ENCODE results near the gene OR4N5.
"Not testable (repeated sequence)": the region's sequence is repeated elsewhere in the genome, so short reads cannot be mapped to it uniquely, and the experiment has no call there.

Gene OR4N5, protein sequence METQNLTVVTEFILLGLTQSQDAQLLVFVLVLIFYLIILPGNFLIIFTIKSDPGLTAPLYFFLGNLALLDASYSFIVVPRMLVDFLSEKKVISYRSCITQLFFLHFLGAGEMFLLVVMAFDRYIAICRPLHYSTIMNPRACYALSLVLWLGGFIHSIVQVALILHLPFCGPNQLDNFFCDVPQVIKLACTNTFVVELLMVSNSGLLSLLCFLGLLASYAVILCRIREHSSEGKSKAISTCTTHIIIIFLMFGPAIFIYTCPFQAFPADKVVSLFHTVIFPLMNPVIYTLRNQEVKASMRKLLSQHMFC

GRCh38 chr14:20138520-20138919 lies at the start of gene OR4N5:
TSS of gene OR4N5 (plus strand) at chr14:20138820. CDS start at chr14:20143736, 4,916 bp downstream.
- DNase-seq = no peak

GRCh38 chr14:20092050-20092449 lies 46.6 kb upstream of the OR4N5 start:
- DNase-seq = no peak

DNA sequence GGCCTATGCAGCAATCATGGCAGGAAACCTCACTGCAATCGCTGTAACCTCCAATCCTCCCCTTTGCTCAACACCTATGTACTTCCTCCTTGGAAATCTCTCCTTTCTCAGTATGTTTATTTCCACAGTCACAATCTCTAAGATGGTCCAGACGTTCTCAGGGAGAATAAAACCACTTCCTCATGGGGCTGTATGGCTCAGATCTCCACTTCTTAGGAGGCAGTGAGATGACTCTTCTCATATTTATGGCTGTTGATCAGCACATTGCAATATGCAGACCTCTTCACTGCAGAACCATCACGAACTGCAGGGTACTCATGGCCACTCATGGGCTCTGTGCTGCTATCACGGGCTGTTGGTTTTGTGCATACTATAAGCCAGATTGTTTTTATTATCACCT lies 45.2 kb upstream of the OR4N5 start:
- no peak for DNase-seq

DNA sequence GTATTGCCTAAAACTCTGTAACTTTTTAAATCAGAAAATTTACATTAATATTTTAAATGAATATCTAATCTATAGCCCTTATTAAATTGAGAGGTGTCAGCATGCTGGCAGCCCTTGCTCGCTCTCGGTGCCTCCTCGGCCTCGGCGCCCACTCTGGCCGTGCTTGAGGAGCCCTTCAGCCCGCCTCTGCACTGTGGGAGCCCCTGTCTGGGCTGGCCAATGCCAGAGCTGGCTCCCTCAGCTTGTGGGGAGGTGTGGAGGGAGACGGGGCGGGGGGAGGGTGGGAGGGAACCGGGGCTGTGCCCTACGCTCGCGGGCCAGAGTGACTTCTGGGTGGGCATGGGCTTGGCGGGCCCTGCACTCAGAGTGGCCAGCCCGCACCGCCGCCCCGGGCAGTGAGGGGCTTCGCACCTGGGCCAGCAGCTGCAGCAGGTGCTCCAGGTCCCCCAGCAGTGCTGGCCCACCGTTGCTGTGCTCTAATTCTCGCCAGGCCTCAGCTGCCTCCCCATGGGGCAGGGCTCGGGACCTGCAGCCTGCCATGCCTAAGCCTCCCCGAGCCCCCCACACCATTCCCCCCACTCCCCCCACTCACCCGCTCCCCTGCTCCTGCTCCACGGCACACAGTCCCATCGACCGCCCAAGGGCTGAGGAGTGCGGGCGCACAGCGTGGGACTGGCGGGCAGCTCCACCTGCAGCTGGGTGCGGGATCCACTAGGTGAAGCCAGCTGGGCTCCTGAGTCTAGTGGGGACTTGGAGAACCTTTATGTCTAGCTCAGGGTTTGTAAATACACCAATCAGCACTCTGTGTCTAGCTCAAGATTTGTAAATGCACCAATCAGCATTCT lies 39.5 kb upstream of the OR4N5 start:
- DNase-seq = not testable (repeated sequence)

GRCh38 chr14:20110438-20110837 lies 28.2 kb upstream of the OR4N5 start, which contains the start of gene OR4K17:
TSS of gene OR4K17 (plus strand) at chr14:20110739. CDS start at chr14:20117500, 6,761 bp downstream.
- no peak for DNase-seq

DNA sequence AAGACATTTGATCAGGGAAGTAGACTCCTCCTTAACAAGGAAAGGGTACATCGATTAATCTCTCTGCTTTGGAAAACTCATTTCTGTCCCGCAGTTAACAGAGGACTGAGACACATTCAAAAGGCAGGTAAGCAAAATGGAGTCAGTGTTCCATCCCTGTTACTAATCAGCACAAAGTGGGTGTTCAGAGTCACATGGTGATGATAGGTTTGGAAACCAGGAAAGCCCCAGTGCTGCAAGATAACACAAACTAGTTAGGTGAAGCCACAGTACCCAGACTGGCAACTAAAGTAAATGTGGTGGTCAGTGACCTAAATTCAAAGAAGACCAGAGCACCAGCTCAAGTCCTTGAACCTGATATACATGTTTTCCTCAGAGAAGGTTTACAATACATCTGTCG lies 26.3 kb upstream of the OR4N5 start:
- DNase-seq = no peak

DNA sequence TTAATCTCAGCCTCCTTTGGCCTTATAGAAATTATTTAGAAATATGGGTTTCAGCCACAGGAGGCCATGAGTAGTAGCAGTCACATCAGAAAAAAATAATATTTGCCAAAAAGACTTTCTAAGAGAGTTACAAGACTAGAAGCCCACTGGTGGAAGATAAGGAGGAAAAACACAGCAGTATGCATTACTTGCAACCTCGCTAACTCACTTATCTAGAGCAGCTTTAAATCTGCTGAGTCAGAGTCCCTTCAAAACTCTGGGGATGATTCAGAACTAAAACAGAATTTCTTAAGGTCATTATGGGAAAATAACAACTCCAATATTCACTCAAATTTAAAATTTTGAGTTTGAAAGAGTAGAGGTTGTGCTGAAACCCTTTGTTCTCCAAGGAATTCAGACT lies 21.9 kb upstream of the OR4N5 start:
- DNase-seq = no peak

DNA sequence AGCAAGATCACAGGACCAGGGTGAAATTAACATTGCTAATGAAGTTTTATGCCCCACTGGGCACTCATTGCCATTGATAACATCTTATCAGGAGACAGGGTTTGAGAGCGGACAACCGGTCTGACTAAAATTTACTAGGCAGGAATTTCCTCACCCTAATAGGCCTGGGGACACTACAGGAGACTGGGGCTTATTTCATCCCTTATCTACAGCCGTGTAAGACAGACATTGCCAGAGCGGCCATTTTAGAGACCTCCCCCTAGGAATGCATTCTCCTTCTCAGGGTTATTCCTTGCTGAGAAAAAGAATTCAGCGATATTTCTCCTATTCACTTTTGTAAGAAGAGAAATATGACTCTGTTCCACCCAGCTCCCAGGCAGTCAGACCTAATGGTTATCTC lies 19.8 kb upstream of the OR4N5 start:
- no peak for DNase-seq

DNA sequence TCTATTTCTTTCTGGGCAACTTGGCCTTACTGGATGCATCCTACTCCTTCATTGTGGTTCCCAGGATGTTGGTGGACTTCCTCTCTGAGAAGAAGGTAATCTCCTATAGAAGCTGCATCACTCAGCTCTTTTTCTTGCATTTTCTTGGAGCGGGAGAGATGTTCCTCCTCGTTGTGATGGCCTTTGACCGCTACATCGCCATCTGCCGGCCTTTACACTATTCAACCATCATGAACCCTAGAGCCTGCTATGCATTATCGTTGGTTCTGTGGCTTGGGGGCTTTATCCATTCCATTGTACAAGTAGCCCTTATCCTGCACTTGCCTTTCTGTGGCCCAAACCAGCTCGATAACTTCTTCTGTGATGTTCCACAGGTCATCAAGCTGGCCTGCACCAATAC lies 5.3 kb downstream of the OR4N5 start:
- DNase-seq = no peak

GRCh38 chr14:20144820-20145219 lies 6.2 kb downstream of the OR4N5 start:
- no peak for DNase-seq

- no peak for DNase-seq
Measured at GRCh38 chr14:20164462-20164861, 25.8 kb downstream of the OR4N5 start.

GRCh38 chr14:20167091-20167490 lies 28.5 kb downstream of the OR4N5 start:
- DNase-seq = no peak

DNA sequence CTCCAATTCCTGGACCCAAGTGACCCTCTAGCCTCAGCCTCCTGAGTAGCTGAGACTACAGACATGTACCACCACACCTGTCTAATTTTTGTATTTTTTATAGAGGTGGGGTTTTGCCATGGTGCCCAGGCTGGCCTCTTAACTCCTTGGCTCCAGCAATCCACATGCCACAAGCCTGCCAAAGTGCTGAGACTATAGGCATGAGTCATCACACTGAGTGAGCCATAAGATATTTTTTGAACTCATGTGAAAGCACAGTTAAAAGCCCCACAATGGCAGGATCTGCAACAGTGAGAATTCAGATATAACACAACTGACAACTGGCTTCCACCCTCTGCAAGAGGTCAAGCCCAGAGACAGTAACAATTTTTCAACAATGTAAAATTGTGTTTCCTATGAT lies 31.2 kb downstream of the OR4N5 start:
- not testable (repeated sequence) for DNase-seq

DNA sequence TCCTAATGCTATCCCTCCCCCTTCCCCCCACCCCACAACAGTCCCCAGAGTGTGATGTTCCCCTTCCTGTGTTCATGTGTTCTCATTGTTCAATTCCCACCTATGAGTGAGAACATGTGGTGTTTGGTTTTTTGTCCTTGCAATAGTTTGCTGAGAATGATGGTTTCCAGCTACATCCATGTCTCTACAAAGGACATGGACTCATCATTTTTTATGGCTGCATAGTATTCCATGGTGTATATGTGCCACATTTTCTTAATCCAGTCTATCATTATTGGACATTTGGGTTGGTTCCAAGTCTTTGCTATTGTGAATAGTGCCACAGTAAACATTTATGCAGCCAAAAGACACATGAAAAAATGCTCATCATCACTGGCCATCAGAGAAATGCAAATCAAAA lies 35.6 kb downstream of the OR4N5 start:
- DNase-seq = not testable (repeated sequence)

DNA sequence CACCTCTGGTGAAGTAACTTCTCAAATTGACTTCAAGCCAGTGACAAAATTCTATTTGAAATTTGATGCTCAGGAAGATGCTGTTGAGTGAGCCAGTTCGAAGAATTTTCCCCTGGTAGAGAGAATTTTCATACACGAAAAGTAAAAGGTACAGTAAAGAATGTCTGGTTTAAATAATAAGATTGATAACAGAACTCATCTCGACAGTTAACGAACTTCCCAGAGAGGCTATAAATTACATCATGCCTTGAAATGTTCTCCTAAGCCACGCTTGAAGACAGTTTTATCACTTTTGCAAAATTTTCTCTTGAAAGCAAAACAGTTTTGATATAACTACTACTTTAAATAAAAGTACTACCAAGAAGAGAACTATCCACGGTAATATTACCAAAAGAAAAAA lies 37.7 kb downstream of the OR4N5 start:
- no peak for DNase-seq

DNA sequence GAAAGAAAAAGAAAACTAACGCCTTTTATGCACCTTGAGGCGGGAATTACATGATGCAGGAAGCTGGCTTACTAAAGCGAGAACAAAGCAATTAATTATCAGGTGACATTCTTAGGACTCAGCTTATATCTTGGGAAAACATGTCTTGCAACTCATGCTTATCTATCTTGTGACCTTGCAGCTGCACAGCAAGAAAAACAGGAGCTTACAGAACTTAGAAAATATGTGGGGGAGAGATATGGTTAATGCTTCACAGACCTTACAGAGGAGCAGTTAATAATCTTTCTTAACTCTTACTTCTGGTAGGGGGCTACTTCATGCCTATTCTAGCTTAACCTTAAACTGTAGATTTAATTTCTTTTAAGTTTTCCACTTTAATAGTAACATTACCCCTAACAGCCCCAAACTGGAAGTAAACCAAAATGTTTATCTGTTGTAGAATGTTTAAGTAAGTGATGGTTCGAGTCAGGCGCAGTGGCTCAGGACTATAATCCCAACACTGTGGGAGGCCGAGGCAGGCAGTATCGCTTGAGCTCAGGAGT lies 38.9 kb downstream of the OR4N5 start:
- no peak for DNase-seq

GRCh38 chr14:20179218-20179617 lies 40.6 kb downstream of the OR4N5 start:
- DNase-seq = no peak

DNA sequence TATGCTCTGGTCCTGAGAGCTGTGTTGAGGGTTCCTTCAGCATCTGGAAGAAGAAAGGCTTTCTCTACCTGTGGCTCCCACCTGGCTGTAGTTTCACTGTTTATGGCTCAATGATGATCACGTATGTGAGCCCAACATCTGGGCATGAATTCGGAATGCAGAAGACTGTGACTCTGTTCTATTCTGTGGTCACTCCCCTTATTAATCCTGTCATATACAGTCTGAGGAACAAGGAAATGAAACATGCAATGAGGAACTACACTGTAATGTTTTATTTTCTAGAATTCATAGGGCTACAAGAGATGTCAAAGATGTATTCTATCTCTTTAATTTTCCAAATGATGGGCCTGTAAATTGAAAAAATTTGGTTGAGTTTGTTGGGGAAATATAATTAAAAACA lies 41.3 kb downstream of the OR4N5 start:
- no peak for DNase-seq

DNA sequence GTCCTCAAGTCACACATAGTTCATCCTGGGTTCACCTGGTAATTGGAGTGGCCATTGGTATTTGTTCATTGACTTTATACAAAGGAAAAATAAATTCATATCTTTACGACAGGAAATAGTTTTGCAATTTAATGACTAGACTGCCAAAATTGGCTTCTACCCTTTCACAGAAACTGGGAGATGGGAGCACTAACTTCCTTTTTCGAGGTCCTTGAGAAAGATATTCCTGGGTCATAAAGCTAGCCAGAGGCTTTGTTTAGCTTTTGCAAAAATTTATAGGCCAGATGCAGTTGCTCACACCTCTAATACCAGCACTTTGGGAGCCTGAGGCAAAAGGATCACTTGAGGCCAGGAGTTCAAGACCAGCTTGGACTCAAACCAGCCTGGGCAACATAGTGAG lies 41.9 kb downstream of the OR4N5 start:
- DNase-seq = no peak

DNA sequence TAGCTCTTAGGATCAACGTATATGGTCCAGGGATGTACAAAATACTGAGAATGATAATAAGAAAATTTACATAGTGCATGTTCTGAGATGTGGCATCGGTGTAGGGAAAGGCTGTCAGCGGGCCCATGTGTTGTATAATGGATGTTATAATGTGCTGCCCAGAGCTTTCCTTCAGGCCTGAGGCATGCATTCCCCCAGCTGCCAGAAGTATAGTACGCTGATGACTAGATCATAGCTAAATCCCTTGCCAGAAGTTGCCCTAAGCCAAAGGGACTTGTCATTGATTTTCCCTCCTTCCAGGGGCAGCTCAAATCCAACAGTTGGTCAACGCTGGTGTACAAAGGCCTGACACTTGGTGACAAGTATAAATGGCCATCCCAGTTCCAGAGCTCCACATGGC lies 45.6 kb downstream of the OR4N5 start:
- DNase-seq = no peak

- DNase-seq = no peak
Measured at GRCh38 chr14:20190596-20190995, 52.0 kb downstream of the OR4N5 start, which contains the start of gene OR11G2. TSS of gene OR11G2 (plus strand) at chr14:20190896. CDS start at chr14:20197438, 6,542 bp downstream.

- DNase-seq = no peak
Measured at GRCh38 chr14:20191396-20191795, 52.8 kb downstream of the OR4N5 start.

DNA sequence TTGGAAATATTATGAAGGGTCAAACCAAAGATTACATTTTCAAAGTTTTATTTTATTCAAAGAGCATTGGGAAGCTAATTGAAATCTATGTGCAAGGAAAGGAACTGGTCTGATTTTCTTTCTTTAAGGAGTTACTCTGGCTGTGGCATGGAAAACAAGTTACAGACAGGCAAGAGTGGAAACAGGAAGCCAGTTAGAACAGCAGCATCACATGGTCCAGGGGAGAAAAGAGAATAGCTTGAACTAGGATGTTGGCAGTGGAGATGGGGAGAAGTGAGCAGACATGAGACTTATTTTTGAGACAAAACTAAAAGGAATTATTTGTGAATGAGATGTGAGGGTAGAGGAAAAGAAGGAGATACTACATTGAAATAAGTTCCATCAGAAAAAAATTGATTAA lies 55.5 kb downstream of the OR4N5 start:
- no peak for DNase-seq
